Breast epithelium (tissue), 4 donors: ENCODE results near the gene TTF2. TPM values are rescaled to one million over a fixed set of nuclear protein-coding genes. Genes with fewer than 3 reads are reported as not detected.

ENCODE experiments used
- DNase-seq, 2 donors: peaks; one replicate each; pipeline ENCODE4 v3.0.0-alpha.2; 2019; ENCODE audit warnings: low spot score in 2 of 2
- H3K27ac ChIP-seq, 2 donors: fragments of 200-600 bp; sonication (generic) in 1 of 2; one replicate each; pipeline ENCODE4 v1.5.1; 2016 to 2019; ENCODE audit warnings: mild to moderate bottlenecking in 1 of 2
- H3K27me3 ChIP-seq, 2 donors: fragments of 200-600 bp; sonication (generic) in 1 of 2; one replicate each; pipeline versions ENCODE4 v1.5.1 to v1.6.0; 2017 to 2019; ENCODE audit warnings: control low read depth in 1 of 2, mild to moderate bottlenecking in 1 of 2
- H3K36me3 ChIP-seq: fragments of 200-600 bp; one replicate; pipeline ENCODE4 v1.5.1; 2019
- H3K4me1 ChIP-seq, 2 donors: fragments of 200-600 bp; sonication (generic); one replicate each; pipeline ENCODE4 v1.5.1; 2016 to 2019; ENCODE audit warnings: control low read depth in 1 of 2
- H3K4me3 ChIP-seq, 3 donors: fragments of 200-600 bp; sonication (generic); 1 replicate in 2 of 3; 2 replicates in 1 of 3; pipeline ENCODE4 v1.5.1; 2016 to 2019; ENCODE audit warnings: mild to moderate bottlenecking in 3 of 3, moderate library complexity in 2 of 3
- H3K9me3 ChIP-seq, 2 donors: fragments of 200-600 bp; sonication (generic) in 1 of 2; one replicate each; pipeline ENCODE4 v1.5.1; 2016 to 2019; ENCODE audit warnings: control low read depth in 1 of 2
- CTCF ChIP-seq, 3 donors: fragments of 450-650 bp; IDR thresholded peaks; one replicate each; pipeline ENCODE4 v1.5.1; 2016 to 2017; ENCODE audit warnings: antibody characterized with exemption in 3 of 3, mild to moderate bottlenecking in 3 of 3, moderate library complexity in 3 of 3
- POLR2A ChIP-seq: fragments of 450-650 bp; IDR thresholded peaks from one replicate; pipeline ENCODE4 v1.6.1; 2016; ENCODE audit warnings: antibody characterized with exemption, mild to moderate bottlenecking, moderate library complexity
- POLR2AphosphoS5 ChIP-seq, 3 donors: sonication (generic); formaldehyde crosslinking; IDR thresholded peaks; one replicate each; pipeline ENCODE4 v1.6.1; 2017; ENCODE audit warnings: antibody characterized with exemption in 3 of 3
- intact Hi-C: fragments of 100-400 bp; cut with DNase I; formaldehyde crosslinking; loops from one replicate; pipeline ENCODE4 v1.15.1; 2023; ENCODE audit warnings: low total_unique reads
- total RNA-seq, 3 donors: library from RNA; depleted of rRNA; stranded (reverse); fragments of >200 nt; gene quantifications; one replicate each; pipeline ENCODE4 v1.1.0, GENCODE V29; 2016

Gene TTF2
- total RNA-seq, 3 donors from 2014 or later: 15.5 to 24.7 (median 24.6) TPM

DNA sequence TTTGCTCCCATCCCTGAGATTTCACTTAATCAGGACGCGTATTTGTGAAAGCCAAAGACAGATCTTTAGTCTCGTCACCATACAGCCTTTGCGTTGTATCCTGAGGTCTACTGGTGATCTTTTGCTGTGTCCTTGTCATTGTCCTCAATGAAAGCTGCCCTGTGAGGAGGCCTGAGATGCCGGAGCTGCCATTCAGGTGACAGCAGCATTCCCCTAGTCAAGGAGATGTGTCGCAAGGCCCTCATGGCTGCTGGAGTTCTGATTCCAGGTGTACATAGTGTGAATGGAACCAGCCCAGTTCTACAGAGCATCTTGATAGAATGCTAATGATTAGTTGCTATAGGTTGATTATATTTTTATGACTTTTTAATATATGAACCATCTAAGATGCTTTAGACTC lies 24.1 kb downstream of the TTF2 start:
- H3K27me3 ChIP-seq: no peaks in the 10 kb centered on the region
- no peak for DNase-seq
- H3K9me3 ChIP-seq: no peaks in the 10 kb centered on the region
- intact Hi-C loops: no loop called here
- no peaks in the 10 kb centered on the region for H3K36me3 ChIP-seq
- H3K27ac ChIP-seq: no peak overlapping the region
- no peaks in the 10 kb centered on the region for H3K4me1 ChIP-seq
- TF ChIP-seq CTCF (IDR thresholded peaks at IDR 0.05) (no peak), POLR2A (no peak), POLR2AphosphoS5 (IDR thresholded peaks at IDR 0.05) (no peak)
- no peak overlapping the region for H3K4me3 ChIP-seq

DNA sequence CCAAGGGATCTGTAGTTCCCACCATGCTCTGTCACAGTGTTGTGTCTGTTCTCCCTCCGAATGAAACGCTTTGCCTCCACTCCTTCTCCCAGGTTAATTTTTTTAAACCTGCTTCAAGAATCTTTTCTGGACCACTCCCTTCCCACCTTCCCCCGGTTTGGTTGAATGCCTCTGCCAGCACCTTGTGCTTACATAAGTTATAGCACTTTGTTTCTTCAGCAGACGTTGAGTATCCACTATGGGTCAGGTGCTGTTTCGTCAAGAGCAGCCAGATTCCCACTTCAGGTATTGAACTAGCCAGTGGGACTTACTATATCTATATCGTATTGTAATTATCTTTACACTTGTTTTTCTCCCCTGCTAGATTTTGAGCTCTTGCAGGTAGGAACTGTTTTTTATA lies 27.6 kb downstream of the TTF2 start:
- Histone ChIP-seq H3K36me3 (no peaks in the 10 kb centered on the region), H3K4me1 (no peaks in the 10 kb centered on the region), H3K4me3 (no peak overlapping the region), H3K27me3 (no peaks in the 10 kb centered on the region), H3K27ac (no peak overlapping the region), H3K9me3 (no peaks in the 10 kb centered on the region)
- intact Hi-C loops: no loop called here
- TF ChIP-seq CTCF (IDR thresholded peaks at IDR 0.05) (no peak), POLR2A (no peak), POLR2AphosphoS5 (IDR thresholded peaks at IDR 0.05) (no peak)
- no peak for DNase-seq

DNA sequence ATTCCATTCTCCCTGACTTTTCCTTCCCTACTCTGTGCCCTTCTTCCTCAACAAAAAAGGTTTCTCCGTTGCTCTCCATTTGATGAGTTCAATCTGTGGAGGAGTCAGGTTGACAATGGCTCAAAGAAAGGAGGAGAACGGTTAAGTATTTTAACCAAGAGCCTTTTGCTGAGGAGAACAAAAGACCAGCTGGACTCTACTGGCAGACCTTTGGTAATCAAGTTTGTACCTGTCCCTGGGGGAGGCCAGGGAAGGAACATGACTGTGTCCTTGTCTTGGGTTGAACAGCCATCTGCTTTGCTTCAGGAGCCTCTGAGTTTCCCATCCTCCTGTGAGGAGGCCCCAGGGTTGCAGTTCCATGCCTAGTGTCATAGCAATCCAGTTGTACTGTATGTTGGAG lies 29.9 kb downstream of the TTF2 start:
- no peaks in the 10 kb centered on the region for H3K27me3 ChIP-seq
- intact Hi-C loops: no loop called here
- H3K9me3 ChIP-seq: no peaks in the 10 kb centered on the region
- no peaks in the 10 kb centered on the region for H3K36me3 ChIP-seq
- H3K4me3 ChIP-seq: no peak overlapping the region
- DNase-seq: no peak
- TF ChIP-seq POLR2AphosphoS5 (IDR thresholded peaks at IDR 0.05): no peak
- TF ChIP-seq POLR2A: no peak
- TF ChIP-seq CTCF (IDR thresholded peaks at IDR 0.05): no peak
- no peak overlapping the region for H3K27ac ChIP-seq
- no peaks in the 10 kb centered on the region for H3K4me1 ChIP-seq

DNA sequence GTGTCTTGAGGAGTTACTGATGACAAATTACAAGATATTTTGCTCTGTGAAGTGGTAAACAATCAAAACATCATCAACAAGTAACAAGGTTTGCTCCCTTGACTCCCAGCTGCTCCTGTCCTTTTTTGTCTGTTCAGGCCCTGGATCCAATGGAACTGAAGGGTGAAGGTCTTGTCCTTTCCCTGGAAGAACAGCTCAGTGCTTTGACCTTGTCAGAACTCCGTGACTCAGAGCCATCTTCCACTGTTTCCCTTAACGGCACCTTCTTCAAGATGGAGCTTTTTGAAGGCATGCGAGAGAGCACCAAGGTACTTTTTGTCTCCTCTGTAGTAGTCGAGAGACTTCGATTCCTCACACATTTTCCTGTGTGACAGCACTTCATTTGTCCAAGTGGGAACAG lies 32.5 kb downstream of the TTF2 start:
- TF ChIP-seq POLR2AphosphoS5 (IDR thresholded peaks at IDR 0.05) (no peak), CTCF (IDR thresholded peaks at IDR 0.05) (no peak)
- intact Hi-C loops: no loop called here
- H3K27ac ChIP-seq: peak overlapping the region in 1 of 2 donors; percentile 23
- no peaks in the 10 kb centered on the region for H3K36me3 ChIP-seq
- H3K4me3 ChIP-seq: no peak overlapping the region
- H3K9me3 ChIP-seq: no peaks in the 10 kb centered on the region
- no peaks in the 10 kb centered on the region for H3K27me3 ChIP-seq
- no peak for DNase-seq
- no peaks in the 10 kb centered on the region for H3K4me1 ChIP-seq

- Histone ChIP-seq H3K36me3 (no peaks in the 10 kb centered on the region), H3K4me3 (no peak overlapping the region), H3K4me1 (no peaks in the 10 kb centered on the region), H3K27ac (peak overlapping the region in 1 of 2 donors; percentile 23), H3K9me3 (no peaks in the 10 kb centered on the region), H3K27me3 (no peaks in the 10 kb centered on the region)
- TF ChIP-seq POLR2A (no peak), CTCF (IDR thresholded peaks at IDR 0.05) (no peak), POLR2AphosphoS5 (IDR thresholded peaks at IDR 0.05) (no peak)
- intact Hi-C loops: no loop called here
- DNase-seq: no peak
These were observed 33.0 kb downstream of the TTF2 start for GRCh38 chr1:117093091-117093534.
